ENCODE data around the gene CCT6A.
"Not testable (repeated sequence)": the region's sequence is repeated elsewhere in the genome, so short reads cannot be mapped to it uniquely, and the experiment has no call there.

Gene CCT6A

GRCh38 chr7:56053379-56053778 lies 1.8 kb downstream of the CCT6A start:
- DNase-seq (ENCODE audit: low read depth), result no peak
- H3K4me3 ChIP-seq (ENCODE audit: low read depth, low read length), result no peak overlapping the region
- in situ Hi-C loops (cut with HindIII; ENCODE audit: low sequenced_read_pairs), result no loop called here
- TF ChIP-seq CTCF (IDR thresholded peaks at IDR 0.05; ENCODE audit: low read depth, low read length, missing control alignments), result no peak

GRCh38 chr7:56053993-56054392 lies 2.4 kb downstream of the CCT6A start:
- no peak overlapping the region for H3K4me3 ChIP-seq (ENCODE audit: low read depth, low read length)
- in situ Hi-C loops (cut with HindIII; ENCODE audit: low sequenced_read_pairs), result no loop called here
- DNase-seq (ENCODE audit: low read depth), result no peak
- TF ChIP-seq CTCF (IDR thresholded peaks at IDR 0.05; ENCODE audit: low read depth, low read length, missing control alignments), result no peak

GRCh38 chr7:56062382-56062781 lies 10.8 kb downstream of the CCT6A start:
- in situ Hi-C loops (cut with HindIII; ENCODE audit: low sequenced_read_pairs), result loop anchor here (10.0 kb wide), 1 partner anchor 638 kb away; no protein-coding TSS in a partner anchor
- no peak overlapping the region for H3K4me3 ChIP-seq (ENCODE audit: low read depth, low read length)
- no peak for DNase-seq (ENCODE audit: low read depth)
- TF ChIP-seq CTCF (IDR thresholded peaks at IDR 0.05; ENCODE audit: low read depth, low read length, missing control alignments), result no peak

- peak overlapping the region; percentile 79 for H3K4me3 ChIP-seq (ENCODE audit: low read depth, low read length)
- TF ChIP-seq CTCF (IDR thresholded peaks at IDR 0.05; ENCODE audit: low read depth, low read length, missing control alignments), result no peak
- in situ Hi-C loops (cut with HindIII; ENCODE audit: low sequenced_read_pairs), result loop anchor here (10.0 kb wide), 1 partner anchor 639 kb away; no protein-coding TSS in a partner anchor
- no peak for DNase-seq (ENCODE audit: low read depth)
Measured at GRCh38 chr7:56063500-56063881, 11.9 kb downstream of the CCT6A start.

- peak; percentile 13 for TF ChIP-seq CTCF (IDR thresholded peaks at IDR 0.05; ENCODE audit: low read depth, low read length, missing control alignments)
- peak; percentile 56 for DNase-seq (ENCODE audit: low read depth)
Measured at GRCh38 chr7:56063882-56064625, 12.5 kb downstream of the CCT6A start, which contains the start of gene SUMF2. Gene SUMF2, plus strand, starts transcription at chr7:56064286. Its CDS starts 26 bp downstream, at chr7:56064312.

GRCh38 chr7:56066376-56066775 lies 14.8 kb downstream of the CCT6A start:
- not testable (repeated sequence) for H3K4me3 ChIP-seq (ENCODE audit: low read depth, low read length); DNase-seq (ENCODE audit: low read depth)
- in situ Hi-C loops (cut with HindIII; ENCODE audit: low sequenced_read_pairs), result loop anchor here (10.0 kb wide), 1 partner anchor 642 kb away; no protein-coding TSS in a partner anchor

More at GRCh38 chr7:56063882-56064625, 12.5 kb downstream of the CCT6A start, which contains the start of gene SUMF2:
- H3K4me3 ChIP-seq (ENCODE audit: low read depth, low read length), result peak within 1 kb of the TSS; percentile 79
- in situ Hi-C loops (cut with HindIII; ENCODE audit: low sequenced_read_pairs), result loop anchor here (10.0 kb wide), 1 partner anchor 639 kb away; no protein-coding TSS in a partner anchor

- in situ Hi-C loops (cut with HindIII; ENCODE audit: low sequenced_read_pairs), result no loop called here
- TF ChIP-seq CTCF (IDR thresholded peaks at IDR 0.05; ENCODE audit: low read depth, low read length, missing control alignments), result peak; percentile 95
- peak; percentile 73 for DNase-seq (ENCODE audit: low read depth)
- H3K4me3 ChIP-seq (ENCODE audit: low read depth, low read length), result no peak overlapping the region
Measured at GRCh38 chr7:56074371-56074791, 22.8 kb downstream of the CCT6A start.
